IMR-90 (cell line): Measurements from ENCODE around the gene PPP1CA. TPM values are rescaled to one million over a fixed set of nuclear protein-coding genes. Genes with fewer than 3 reads are reported as not detected.

ENCODE experiments used
- ATAC-seq: fragments of 200-7000 bp; cut with Tn5 transposase; 2 replicates; pipeline ENCODE4 v1.9.1; 2020; ENCODE audit warnings: low read depth, mild to moderate bottlenecking, moderate library complexity
- BruUV-seq: library from RNA; stranded (reverse); fragments of 400-500 nt; replicated peaks from 2 replicates; lab custom pipeline; 2021; lab: Mats Ljungman, UMichigan
- CTCF ChIA-PET: fragments of 300-600 bp; formaldehyde crosslinking; extraction: SDS; loops from one replicate; lab custom pipeline; 2021; ENCODE audit warnings: antibody characterized with exemption; lab: Yijun Ruan, JAX
- POLR2A ChIA-PET: fragments of 300-600 bp; sonication (Branson Sonifier 250); formaldehyde crosslinking; loops from one replicate; lab custom pipeline; 2022; ENCODE audit warnings: antibody characterized with exemption; ENCODE audit not compliant: unreplicated experiment; lab: Charles Lee
- DNase-seq: peaks from one replicate; pipeline ENCODE4 v3.0.0; 2013
- H2AFZ ChIP-seq: replicated peaks from 2 replicates; pipeline ENCODE3; 2013; ENCODE audit warnings: low read length, mild to moderate bottlenecking; ENCODE audit not compliant: poor library complexity
- H2AK5ac ChIP-seq: 2 replicates; pipeline ENCODE4 v1.6.1; 2013; ENCODE audit warnings: low read depth, low read length, inconsistent platforms
- H2AK9ac ChIP-seq: replicated peaks from 2 replicates; pipeline ENCODE3; 2013; ENCODE audit warnings: mild to moderate bottlenecking, low read depth, low read length, moderate library complexity; ENCODE audit not compliant: poor library complexity
- H2BK120ac ChIP-seq: 2 replicates; pipeline ENCODE4 v1.6.1; 2013; ENCODE audit warnings: low read depth, low read length, inconsistent platforms
- H2BK15ac ChIP-seq: 3 replicates; pipeline ENCODE4 v1.6.1; 2013; ENCODE audit warnings: low read depth, low read length, inconsistent platforms
- H2BK20ac ChIP-seq: 2 replicates; pipeline ENCODE4 v1.6.1; 2013; ENCODE audit warnings: low read depth, mild to moderate bottlenecking, inconsistent platforms, low read length, moderate library complexity
- H2BK5ac ChIP-seq: 2 replicates; pipeline ENCODE4 v1.6.1; 2013; ENCODE audit warnings: mild to moderate bottlenecking, low read depth, low read length, inconsistent platforms; ENCODE audit not compliant: poor library complexity, severe bottlenecking
- H3K14ac ChIP-seq: replicated peaks from 2 replicates; pipeline ENCODE4 v1.6.1; 2013; ENCODE audit warnings: low read depth, low read length, inconsistent platforms
- H3K18ac ChIP-seq: 2 replicates; pipeline ENCODE4 v1.6.1; 2013; ENCODE audit warnings: low read depth, low read length, control low read depth
- H3K23ac ChIP-seq: 2 replicates; pipeline ENCODE4 v1.6.1; 2013; ENCODE audit warnings: low read depth, low read length, inconsistent platforms
- H3K27ac ChIP-seq: 2 replicates; pipeline ENCODE4 v1.5.1; 2013; ENCODE audit warnings: mild to moderate bottlenecking, control low read depth, low read length; ENCODE audit not compliant: insufficient read depth
- H3K27me3 ChIP-seq: 2 replicates; pipeline ENCODE4 v1.6.1; 2013; ENCODE audit warnings: low read length; ENCODE audit not compliant: control insufficient read depth, insufficient read depth
- H3K36me3 ChIP-seq: 2 replicates; pipeline ENCODE4 v1.6.1; 2013; ENCODE audit warnings: low read length, mixed read lengths; ENCODE audit not compliant: control insufficient read depth, insufficient read depth
- H3K4ac ChIP-seq: 2 replicates; pipeline ENCODE4 v1.6.1; 2013; ENCODE audit warnings: low read depth, low read length, inconsistent platforms
- H3K4me1 ChIP-seq: 2 replicates; pipeline ENCODE4 v1.6.1; 2013; ENCODE audit warnings: low read length, mixed read lengths; ENCODE audit not compliant: control insufficient read depth, insufficient read depth
- H3K4me2 ChIP-seq: 2 replicates; pipeline ENCODE4 v1.6.1; 2013; ENCODE audit warnings: low read depth, mild to moderate bottlenecking, control low read depth, low read length, moderate library complexity
- H3K4me3 ChIP-seq: 2 replicates; pipeline ENCODE4 v1.5.1; 2013; ENCODE audit warnings: low read depth, mild to moderate bottlenecking, control low read depth, low read length, moderate library complexity; ENCODE audit not compliant: insufficient read depth
- H3K56ac ChIP-seq: 2 replicates; pipeline ENCODE4 v1.6.1; 2013; ENCODE audit warnings: low read length, inconsistent platforms; ENCODE audit not compliant: insufficient read depth; ENCODE audit errors: extremely low read depth
- H3K79me1 ChIP-seq, 2 experiments: 2 replicates each; pipeline ENCODE4 v1.6.1; 2013; ENCODE audit warnings: low read length in 2 of 2, inconsistent platforms in 1 of 2, low read depth in 1 of 2
- H3K9ac ChIP-seq: 2 replicates; pipeline ENCODE4 v1.6.1; 2013; ENCODE audit warnings: low read depth, low read length, control low read depth
- H3K9me1 ChIP-seq: 2 replicates; pipeline ENCODE4 v1.6.1; 2013; ENCODE audit warnings: low read length, inconsistent platforms; ENCODE audit not compliant: insufficient read depth
- H3K9me3 ChIP-seq: 2 replicates; pipeline ENCODE4 v1.6.1; 2013; ENCODE audit warnings: low read length; ENCODE audit not compliant: control insufficient read depth, insufficient read depth
- H4K20me1 ChIP-seq: 2 replicates; pipeline ENCODE4 v1.6.1; 2013; ENCODE audit warnings: low read length, inconsistent platforms; ENCODE audit not compliant: insufficient read depth
- H4K5ac ChIP-seq: 2 replicates; pipeline ENCODE4 v1.6.1; 2013; ENCODE audit warnings: mild to moderate bottlenecking, low read depth, low read length, control low read depth
- H4K8ac ChIP-seq, 2 experiments: 2 replicates each; pipeline ENCODE4 v1.6.1; 2013; ENCODE audit warnings: low read depth in 2 of 2, low read length in 2 of 2, control low read depth in 1 of 2, inconsistent platforms in 1 of 2
- H4K91ac ChIP-seq: 2 replicates; pipeline ENCODE4 v1.6.1; 2013; ENCODE audit warnings: low read depth, low read length, inconsistent platforms; ENCODE audit not compliant: insufficient read depth
- BHLHE40 ChIP-seq: fragments of 150-350 bp; IDR thresholded peaks from 2 replicates; pipeline ENCODE4 v1.6.1; 2016; ENCODE audit warnings: mild to moderate bottlenecking, low read depth, low read length
- CEBPB ChIP-seq: IDR thresholded peaks from 2 replicates; pipeline ENCODE4 v1.6.1; 2012; ENCODE audit warnings: low read depth, low read length, improper control_type of control experiment
- CHD1 ChIP-seq: IDR thresholded peaks from 2 replicates; pipeline ENCODE4 v1.6.1; 2012; ENCODE audit warnings: low read depth, low read length, improper control_type of control experiment
- CTCF ChIP-seq: conservative IDR thresholded peaks from 2 replicates; pipeline ENCODE4 v1.5.1; 2012; ENCODE audit warnings: mild to moderate bottlenecking, low read depth, low read length, improper control_type of control experiment
- FOS ChIP-seq: fragments of 150-350 bp; IDR thresholded peaks from 2 replicates; pipeline ENCODE4 v1.6.1; 2016; ENCODE audit warnings: low read depth, low read length
- MAFK ChIP-seq: IDR thresholded peaks from 2 replicates; pipeline ENCODE4 v1.6.1; 2012; ENCODE audit warnings: low read depth, low read length, improper control_type of control experiment
- MAZ ChIP-seq: IDR thresholded peaks from 2 replicates; pipeline ENCODE4 v1.6.1; 2012; ENCODE audit warnings: low read depth, mild to moderate bottlenecking, low read length, improper control_type of control experiment, moderate library complexity, borderline replicate concordance
- MXI1 ChIP-seq: IDR thresholded peaks from 2 replicates; pipeline ENCODE4 v1.6.1; 2012; ENCODE audit warnings: low read depth, mild to moderate bottlenecking, low read length, moderate library complexity, borderline replicate concordance
- NFE2L2 ChIP-seq: fragments of 150-350 bp; IDR thresholded peaks from 2 replicates; pipeline ENCODE4 v1.6.1; 2016; ENCODE audit warnings: low read depth, mild to moderate bottlenecking, low read length
- POLR2A ChIP-seq: IDR thresholded peaks from 2 replicates; pipeline ENCODE4 v1.6.1; 2012; ENCODE audit warnings: mild to moderate bottlenecking, low read depth, low read length
- RAD21 ChIP-seq: IDR thresholded peaks from 2 replicates; pipeline ENCODE4 v1.6.1; 2012; ENCODE audit warnings: low read length, improper control_type of control experiment
- RCOR1 ChIP-seq: IDR thresholded peaks from 2 replicates; pipeline ENCODE4 v1.6.1; 2012; ENCODE audit warnings: mild to moderate bottlenecking, low read length, improper control_type of control experiment; ENCODE audit not compliant: insufficient replicate concordance
- RFX5 ChIP-seq: IDR thresholded peaks from 2 replicates; pipeline ENCODE4 v1.8.0; 2012; ENCODE audit warnings: low read depth, mild to moderate bottlenecking, low read length, moderate library complexity
- SMC3 ChIP-seq: fragments of 150-350 bp; IDR thresholded peaks from 2 replicates; pipeline ENCODE4 v1.6.1; 2016; ENCODE audit warnings: low read depth, mild to moderate bottlenecking, antibody characterized with exemption, low read length, moderate library complexity
- USF2 ChIP-seq: fragments of 150-350 bp; IDR thresholded peaks from 2 replicates; pipeline ENCODE4 v1.6.1; 2017; ENCODE audit warnings: mild to moderate bottlenecking, antibody characterized with exemption, low read length, low read depth
- WGBS, 2 experiments: methylation state at CpG; one replicate each; pipeline versions ENCODE4 v1.1.5 to v1.1.7; 2013; ENCODE audit warnings: missing lambda C conversion rate in 2 of 2; ENCODE audit not compliant: insufficient read length in 1 of 2; ENCODE audit errors: extremely low coverage in 2 of 2; 5-methylcytosine and 5-hydroxymethylcytosine counted together
- dilution Hi-C: fragments of 300-500 bp; cut with HindIII; formaldehyde crosslinking; loops from one replicate; pipeline ENCODE4 v1.14.3; 2018; ENCODE audit warnings: low sequenced_read_pairs; ENCODE audit not compliant: unreplicated experiment
- in situ Hi-C: fragments of 300-500 bp; cut with MboI; formaldehyde crosslinking; loops from 3 replicates; pipeline ENCODE4 v1.14.3; 2019; ENCODE audit warnings: low sequenced_read_pairs, inconsistent platforms, mixed read lengths
- intact Hi-C: fragments of 100-400 bp; cut with micrococcal nuclease; formaldehyde crosslinking; loops from 2 replicates; pipeline ENCODE4 v1.10.0; 2022
- polyA plus RNA-seq, 3 experiments: library from polyadenylated mRNA; depleted of rRNA; stranded (reverse); fragments of >200 nt; gene quantifications; 2 replicates each; pipeline ENCODE4 v1.2.3, GENCODE V29; 2012; ENCODE audit warnings: low replicate concordance in 1 of 3
- total RNA-seq: library from RNA; depleted of rRNA; stranded (reverse); fragments of >200 nt; gene quantifications from 2 replicates; pipeline ENCODE4 v1.2.3, GENCODE V29; 2012

Gene PPP1CA
- total and polyA plus RNA-seq, 2 of the 4 experiments (the other 2 are of a cell fraction), result 228 to 313 TPM

- peaks cover 55% of the 10 kb centered on the region for H3K36me3 ChIP-seq
- 88% methylated on average over 8 of the region's 41 CpGs; no CpG with 5 or more reads in 1 of the 2 experiments for WGBS, 2 experiments
- BruUV-seq, result no TSS peak
- TF ChIP-seq RAD21, result no peak
- no peak for TF ChIP-seq SMC3
- TF ChIP-seq CHD1, result no peak
- TF ChIP-seq RCOR1, result no peak
- TF ChIP-seq FOS, result no peak
- TF ChIP-seq MAZ, result no peak
- TF ChIP-seq NFE2L2, result no peak
- no peak for TF ChIP-seq USF2
- no peak for TF ChIP-seq CTCF
- TF ChIP-seq MXI1, result no peak
- TF ChIP-seq POLR2A, result no peak
- no peak for TF ChIP-seq CEBPB
- TF ChIP-seq BHLHE40, result no peak
- no peak for TF ChIP-seq MAFK
- no peak for TF ChIP-seq RFX5
Measured at GRCh38 chr11:67438158-67438902, 36.7 kb upstream of the PPP1CA start.

More at GRCh38 chr11:67438158-67438902, 36.7 kb upstream of the PPP1CA start:
- Histone ChIP-seq H2BK5ac (no peak overlapping the region), H3K23ac (no peak overlapping the region), H3K27ac (no peak overlapping the region), H4K5ac (no peak overlapping the region), H3K14ac (no peak overlapping the region), H3K9me3 (no peaks in the 10 kb centered on the region), H3K9ac (no peak overlapping the region), H3K4me2 (no peak overlapping the region), H3K4me3 (no peak overlapping the region), H2AK5ac (no peak overlapping the region), H2AFZ (no peak overlapping the region), H3K27me3 (no peaks in the 10 kb centered on the region), H3K4me1 (peaks cover 2% of the 10 kb centered on the region; the same call in 1 of the 2 replicates), H3K4ac (no peak overlapping the region), H2BK15ac (no peak overlapping the region), H3K79me1 (peaks cover 8 to 26% of the 10 kb centered on the region in 2 experiments), H2BK20ac (no peak overlapping the region), H4K20me1 (peaks cover 8% of the 10 kb centered on the region), H4K8ac (no peak overlapping the region), H4K91ac (no peak overlapping the region), H3K18ac (no peak overlapping the region), H3K9me1 (peaks cover 8% of the 10 kb centered on the region; the same call in 1 of the 2 replicates), H2BK120ac (no peak overlapping the region), H3K56ac (no peak overlapping the region), H2AK9ac (no peak overlapping the region)
- ChIA-PET POLR2A (interaction anchor here (0.5 kb wide), 1 partner anchor 31 kb away, joined by 12 read pairs; no protein-coding TSS in a partner anchor), CTCF (no interaction called here)
- dilution Hi-C loops (no loop called here), intact Hi-C loops (no loop called here), in situ Hi-C loops (no loop called here)
- ATAC-seq (no peak), DNase-seq (no peak)
